Large intestine (tissue), 3 donors: Measurements from ENCODE around the gene OCLN. TPM values are rescaled to one million over a fixed set of nuclear protein-coding genes. Genes with fewer than 3 reads are reported as not detected.
"Not testable (repeated sequence)": the region's sequence is repeated elsewhere in the genome, so short reads cannot be mapped to it uniquely, and the experiment has no call there.

Experiments
- DNase-seq, 2 donors: peaks; one replicate each; pipeline versions ENCODE4 v3.0.0 to v3.0.0-alpha.2; 2013
- H3K27ac ChIP-seq: one replicate; pipeline ENCODE4 v1.5.1; 2013; ENCODE audit warnings: low read length
- H3K27me3 ChIP-seq: 2 replicates; pipeline ENCODE4 v1.6.1; 2013; ENCODE audit warnings: low read length; ENCODE audit not compliant: control insufficient read depth, insufficient read depth
- H3K36me3 ChIP-seq: 2 replicates; pipeline ENCODE4 v1.6.1; 2013; ENCODE audit warnings: low read length; ENCODE audit not compliant: control insufficient read depth, insufficient read depth
- H3K4me1 ChIP-seq: one replicate; pipeline ENCODE4 v1.6.1; 2013; ENCODE audit warnings: low read length; ENCODE audit not compliant: control insufficient read depth, insufficient read depth
- H3K4me3 ChIP-seq: one replicate; pipeline ENCODE4 v1.5.1; 2013; ENCODE audit warnings: low read length
- H3K9me3 ChIP-seq: one replicate; pipeline ENCODE4 v1.6.1; 2013; ENCODE audit warnings: mild to moderate bottlenecking, low read depth, low read length, moderate library complexity; ENCODE audit not compliant: control insufficient read depth
- WGBS: methylation state at CpG from one replicate; pipeline ENCODE4 v1.1.5; 2013; ENCODE audit warnings: low lambda C conversion rate; ENCODE audit not compliant: insufficient coverage; 5-methylcytosine and 5-hydroxymethylcytosine counted together
- polyA plus RNA-seq: library from polyadenylated mRNA; unstranded; fragments of 120-200 nt; gene quantifications from one replicate; pipeline ENCODE4 v1.2.1, GENCODE V29; 2013

OCLN gene
- polyA plus RNA-seq, 1 donor, result 85.5 TPM

- H3K27me3 ChIP-seq, H3K9me3 ChIP-seq, H3K4me3 ChIP-seq, H3K36me3 ChIP-seq, DNase-seq: not testable (repeated sequence)
- no CpG with 5 or more reads among the region's 7 CpGs for WGBS
- Histone ChIP-seq H3K27ac (peak overlapping the region; percentile 95), H3K4me1 (peaks cover 38% of the 10 kb centered on the region)
Observed at GRCh38 chr5:69455428-69455988, 37.1 kb upstream of the OCLN start.

- Histone ChIP-seq H3K36me3 (no peaks in the 10 kb centered on the region), H3K4me3 (no peak overlapping the region), H3K9me3 (no peaks in the 10 kb centered on the region), H3K4me1 (no peaks in the 10 kb centered on the region), H3K27me3 (no peaks in the 10 kb centered on the region), H3K27ac (no peak overlapping the region)
- no CpG with 5 or more reads among the region's 1 CpG for WGBS
- DNase-seq, result no peak
Observed at GRCh38 chr5:69462170-69462569, 30.4 kb upstream of the OCLN start.

GRCh38 chr5:69466375-69466774, 26.2 kb upstream of the OCLN start:
- WGBS, result no CpG with 5 or more reads among the region's 3 CpGs
- H3K36me3 ChIP-seq, H3K27me3 ChIP-seq, H3K9me3 ChIP-seq, DNase-seq, H3K27ac ChIP-seq, H3K4me1 ChIP-seq, H3K4me3 ChIP-seq: not testable (repeated sequence)

- H3K9me3 ChIP-seq, result no peaks in the 10 kb centered on the region
- H3K27ac ChIP-seq, result no peak overlapping the region
- no peak for DNase-seq
- H3K36me3 ChIP-seq, result no peaks in the 10 kb centered on the region
- H3K4me3 ChIP-seq, result no peak overlapping the region
- no peaks in the 10 kb centered on the region for H3K4me1 ChIP-seq
- no peaks in the 10 kb centered on the region for H3K27me3 ChIP-seq
- 100% methylated on average over 2 of the region's 8 CpGs for WGBS
Observed at GRCh38 chr5:69467442-69468225, 25.0 kb upstream of the OCLN start.

- H3K4me3 ChIP-seq, result no peak overlapping the region
- H3K27me3 ChIP-seq, result no peaks in the 10 kb centered on the region
- H3K4me1 ChIP-seq, result no peaks in the 10 kb centered on the region
- H3K27ac ChIP-seq, result no peak overlapping the region
- no peaks in the 10 kb centered on the region for H3K9me3 ChIP-seq
- no CpG with 5 or more reads among the region's 1 CpG for WGBS
- DNase-seq, result no peak
- H3K36me3 ChIP-seq, result no peaks in the 10 kb centered on the region
Observed at GRCh38 chr5:69468631-69469030, 24.0 kb upstream of the OCLN start.

- DNase-seq, H3K27me3 ChIP-seq, H3K27ac ChIP-seq, H3K9me3 ChIP-seq, H3K36me3 ChIP-seq, H3K4me1 ChIP-seq, H3K4me3 ChIP-seq: not testable (repeated sequence)
- no CpG with 5 or more reads among the region's 6 CpGs for WGBS
Observed at GRCh38 chr5:69471516-69471915, 21.1 kb upstream of the OCLN start.

GRCh38 chr5:69472535-69473143, 20.0 kb upstream of the OCLN start:
- WGBS, result no CpG with 5 or more reads among the region's 16 CpGs
- H3K4me3 ChIP-seq, H3K27me3 ChIP-seq, H3K36me3 ChIP-seq, H3K27ac ChIP-seq, DNase-seq, H3K4me1 ChIP-seq, H3K9me3 ChIP-seq: not testable (repeated sequence)

- no peaks in the 10 kb centered on the region for H3K4me1 ChIP-seq
- H3K9me3 ChIP-seq, result no peaks in the 10 kb centered on the region
- H3K36me3 ChIP-seq, result no peaks in the 10 kb centered on the region
- no peak overlapping the region for H3K4me3 ChIP-seq
- no peak overlapping the region for H3K27ac ChIP-seq
- DNase-seq, result no peak
- no peaks in the 10 kb centered on the region for H3K27me3 ChIP-seq
- WGBS, result no CpG with 5 or more reads among the region's 1 CpG
Observed at GRCh38 chr5:69477170-69477569, 15.4 kb upstream of the OCLN start.

- DNase-seq, result not testable (repeated sequence)
Observed at GRCh38 chr5:69478296-69478695, 14.3 kb upstream of the OCLN start.

GRCh38 chr5:69484891-69485290, 7.7 kb upstream of the OCLN start:
- no peaks in the 10 kb centered on the region for H3K9me3 ChIP-seq
- no peak overlapping the region for H3K4me3 ChIP-seq
- peaks cover 7% of the 10 kb centered on the region for H3K4me1 ChIP-seq
- H3K27ac ChIP-seq, result no peak overlapping the region
- H3K36me3 ChIP-seq, result no peaks in the 10 kb centered on the region
- WGBS, result no CpG with 5 or more reads among the region's 7 CpGs
- no peak for DNase-seq
- no peaks in the 10 kb centered on the region for H3K27me3 ChIP-seq

More at GRCh38 chr5:69478296-69478695, 14.3 kb upstream of the OCLN start:
- not testable (repeated sequence) for H3K4me3 ChIP-seq, H3K27ac ChIP-seq, H3K4me1 ChIP-seq, H3K27me3 ChIP-seq, H3K36me3 ChIP-seq, H3K9me3 ChIP-seq
- WGBS, result 100% methylated on average over 1 of the region's 7 CpGs
